SK-N-MC (cell line): ENCODE data around the gene PROM2.

Source experiments
- EZH2 ChIP-seq: fragments of 200-600 bp; sonication (generic); IDR thresholded peaks from one replicate; pipeline ENCODE4 v1.6.1; 2017; ENCODE audit warnings: antibody characterized with exemption
- FOXP2 ChIP-seq: optimal IDR thresholded peaks from 2 replicates; pipeline ENCODE3; 2011; ENCODE audit warnings: mild to moderate bottlenecking, moderate library complexity; ENCODE audit not compliant: insufficient read depth; ENCODE audit errors: extremely low read length, control extremely low read depth
- POLR2AphosphoS5 ChIP-seq: IDR thresholded peaks from 2 replicates; pipeline ENCODE4 v1.6.1; 2012; ENCODE audit warnings: mild to moderate bottlenecking, low read depth, low read length, borderline replicate concordance

DNA sequence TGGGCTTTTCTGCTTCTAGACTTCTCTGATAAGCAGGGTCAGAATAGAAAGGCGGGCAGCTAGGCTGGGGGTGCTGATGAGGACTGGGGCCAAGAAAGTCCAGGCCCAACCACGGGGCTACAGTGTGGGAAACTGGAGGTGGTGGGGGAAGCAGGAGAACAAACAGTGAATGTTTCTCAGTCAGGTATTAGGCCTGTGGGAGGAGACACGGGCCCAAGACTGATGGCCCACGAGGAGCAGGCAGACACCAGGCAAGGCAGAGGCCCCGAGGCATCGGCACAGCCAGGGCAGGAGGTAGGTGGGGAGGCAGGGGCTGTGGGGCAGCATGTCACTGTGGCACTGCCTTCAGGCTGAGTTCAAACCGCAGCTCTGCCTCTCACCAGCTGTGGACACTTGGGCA, 63.6 kb downstream of the PROM2 start:
- TF ChIP-seq POLR2AphosphoS5: no peak
- no peak for TF ChIP-seq EZH2
- no peak for TF ChIP-seq FOXP2
